GOT3 (cell line): Measurements from ENCODE around the gene THBS2.
"Not testable (repeated sequence)": the region's sequence is repeated elsewhere in the genome, so short reads cannot be mapped to it uniquely, and the experiment has no call there.

Source experiments
- DNase-seq: peaks from one replicate; lab custom pipeline; 2025; ENCODE audit warnings: mixed read lengths; lab: John Stamatoyannopoulos, UW

Gene THBS2

GRCh38 chr6:169271877-169272216 is 18.2 kb upstream of the THBS2 start:
- no peak for DNase-seq

GRCh38 chr6:169271158-169271876 is 17.7 kb upstream of the THBS2 start:
- no peak for DNase-seq

- DNase-seq = not testable (repeated sequence)
Observed at GRCh38 chr6:169270077-169270380, 16.4 kb upstream of the THBS2 start.

GRCh38 chr6:169269180-169270076 is 15.8 kb upstream of the THBS2 start:
- no peak for DNase-seq

- DNase-seq = no peak
Observed at GRCh38 chr6:169268276-169268675, 14.6 kb upstream of the THBS2 start.

GRCh38 chr6:169266746-169267591 is 13.3 kb upstream of the THBS2 start:
- DNase-seq = no peak

- DNase-seq = no peak
Observed at GRCh38 chr6:169266261-169266660, 12.6 kb upstream of the THBS2 start.

- no peak for DNase-seq
Observed at GRCh38 chr6:169265486-169266131, 12.0 kb upstream of the THBS2 start.

- no peak for DNase-seq
Observed at GRCh38 chr6:169263836-169264608, 10.4 kb upstream of the THBS2 start.

GRCh38 chr6:169263374-169263773 is 9.7 kb upstream of the THBS2 start:
- no peak for DNase-seq

- DNase-seq = not testable (repeated sequence)
Observed at GRCh38 chr6:169262602-169263001, 9.0 kb upstream of the THBS2 start.

- DNase-seq = no peak
Observed at GRCh38 chr6:169256518-169256917, 2.9 kb upstream of the THBS2 start.

GRCh38 chr6:169256061-169256460 is 2.4 kb upstream of the THBS2 start:
- no peak for DNase-seq

GRCh38 chr6:169255643-169256042 is 2.0 kb upstream of the THBS2 start:
- no peak for DNase-seq

- no peak for DNase-seq
Observed at GRCh38 chr6:169254456-169255316, 1.0 kb upstream of the THBS2 start.

- DNase-seq = no peak
Observed at GRCh38 chr6:169252505-169253189, 999 bp downstream of the THBS2 start.

- no peak for DNase-seq
Observed at GRCh38 chr6:169251822-169252504, 1.7 kb downstream of the THBS2 start.

GRCh38 chr6:169251371-169251802 is 2.3 kb downstream of the THBS2 start:
- no peak for DNase-seq

GRCh38 chr6:169250660-169251059 is 3.0 kb downstream of the THBS2 start:
- no peak for DNase-seq
